CD4-positive, CD25-positive, alpha-beta regulatory T cell (primary cell): Measurements from ENCODE around the gene CCDC192. TPM values are rescaled to one million over a fixed set of nuclear protein-coding genes. Genes with fewer than 3 reads are reported as not detected.

Experiments used
- ATAC-seq, 2 donors: fragments of 150-1000 bp; cut with Tn5 transposase; one replicate each; pipeline ENCODE4 v1.10.0; 2021; ENCODE audit warnings: low read depth in 2 of 2, moderate number of reproducible peaks in 2 of 2, moderate library complexity in 1 of 2
- DNase-seq, 3 donors: peaks; one replicate each; pipeline versions ENCODE4 v3.0.0 to v3.0.0-alpha.2; 2012 to 2022; ENCODE audit warnings: mixed read lengths in 1 of 3
- H3K27ac ChIP-seq: one replicate; pipeline ENCODE4 v1.7.0; 2013; ENCODE audit warnings: mild to moderate bottlenecking, low read length; ENCODE audit not compliant: insufficient read depth, poor library complexity, severe bottlenecking
- H3K27me3 ChIP-seq: one replicate; pipeline ENCODE4 v1.7.0; 2013; ENCODE audit warnings: low read length; ENCODE audit not compliant: control insufficient read depth, insufficient read depth
- H3K36me3 ChIP-seq: one replicate; pipeline ENCODE4 v1.7.0; 2013; ENCODE audit warnings: mild to moderate bottlenecking, low read length, moderate library complexity; ENCODE audit not compliant: control insufficient read depth, insufficient read depth
- H3K4me1 ChIP-seq: 2 replicates; pipeline ENCODE4 v1.7.0; 2013; ENCODE audit warnings: mild to moderate bottlenecking, low read length; ENCODE audit not compliant: insufficient read depth, control insufficient read depth, poor library complexity, severe bottlenecking
- H3K4me3 ChIP-seq: one replicate; pipeline ENCODE4 v1.7.0; 2013; ENCODE audit warnings: low read depth, mild to moderate bottlenecking, low read length, moderate library complexity
- H3K9me3 ChIP-seq, 2 experiments: 1 replicate in 1 of 2; 2 replicates in 1 of 2; pipeline ENCODE4 v1.7.0; 2013; ENCODE audit warnings: low read length in 2 of 2, mild to moderate bottlenecking in 1 of 2, moderate library complexity in 1 of 2; ENCODE audit not compliant: control insufficient read depth in 2 of 2
- H3K27ac Mint-ChIP-seq, 3 donors: one replicate each; pipeline ENCODE4 v1.8.0; 2020 to 2022; ENCODE audit warnings: mild to moderate bottlenecking in 3 of 3, mixed read lengths in 3 of 3, moderate library complexity in 2 of 3
- H3K27me3 Mint-ChIP-seq: one replicate; pipeline ENCODE4 v1.8.0; 2022; ENCODE audit warnings: mild to moderate bottlenecking, mixed read lengths
- H3K36me3 Mint-ChIP-seq: one replicate; pipeline ENCODE4 v1.8.0; 2020; ENCODE audit warnings: mixed read lengths
- H3K4me1 Mint-ChIP-seq, 4 donors: one replicate each; pipeline ENCODE4 v1.8.0; 2020 to 2022; ENCODE audit warnings: mixed read lengths in 4 of 4, mild to moderate bottlenecking in 1 of 4
- H3K4me3 Mint-ChIP-seq, 4 donors: one replicate each; pipeline ENCODE4 v1.8.0; 2020 to 2022; ENCODE audit warnings: mild to moderate bottlenecking in 4 of 4, mixed read lengths in 4 of 4, moderate library complexity in 3 of 4
- H3K9me3 Mint-ChIP-seq, 7 donors: one replicate each; pipeline ENCODE4 v1.8.0; 2020 to 2022; ENCODE audit warnings: mixed read lengths in 7 of 7, mild to moderate bottlenecking in 3 of 7, moderate library complexity in 2 of 7
- polyA plus RNA-seq, 4 donors: library from polyadenylated mRNA; unstranded; fragments of 300-500 nt; fragmentation: Illumina TruSeq; gene quantifications; one replicate each; pipeline ENCODE4 v1.2.3, GENCODE V29; 2021
- total RNA-seq: library from RNA; stranded (reverse); gene quantifications from one replicate; pipeline ENCODE4 v1.2.3, GENCODE V29; 2022

Gene CCDC192
- total and polyA plus RNA-seq, 5 donors from 2014 or later: 0.37 TPM; not detected in 4

GRCh38 chr5:127911619-127912018 lies 208.4 kb downstream of the CCDC192 start:
- Mint-ChIP-seq H3K27ac (no peak overlapping the region), H3K4me1 (peaks cover 0 to 2% (median 0%) of the 10 kb centered on the region in 4 donors), H3K36me3 (peaks cover 3% of the 10 kb centered on the region), H3K9me3 (peaks cover 0 to 2% (median 0%) of the 10 kb centered on the region in 7 donors), H3K4me3 (no peak overlapping the region), H3K27me3 (peaks cover 6% of the 10 kb centered on the region)
- no peaks in the 10 kb centered on the region for H3K9me3 ChIP-seq
- H3K27ac ChIP-seq: no peak overlapping the region
- H3K36me3 ChIP-seq: no peaks in the 10 kb centered on the region
- no peaks in the 10 kb centered on the region for H3K4me1 ChIP-seq
- ATAC-seq (no peak), DNase-seq (no peak)
- peaks cover 4% of the 10 kb centered on the region for H3K27me3 ChIP-seq
- H3K4me3 ChIP-seq: no peak overlapping the region

GRCh38 chr5:127912411-127912810 lies 209.2 kb downstream of the CCDC192 start:
- Histone ChIP-seq H3K36me3 (no peaks in the 10 kb centered on the region), H3K4me1 (peaks cover 2% of the 10 kb centered on the region), H3K27ac (no peak overlapping the region), H3K27me3 (peaks cover 4% of the 10 kb centered on the region), H3K9me3 (no peaks in the 10 kb centered on the region), H3K4me3 (no peak overlapping the region)
- H3K4me3 Mint-ChIP-seq: no peak overlapping the region
- peaks cover 3% of the 10 kb centered on the region for H3K36me3 Mint-ChIP-seq
- peaks cover 6% of the 10 kb centered on the region for H3K27me3 Mint-ChIP-seq
- no peak for ATAC-seq
- no peak overlapping the region for H3K27ac Mint-ChIP-seq
- peaks cover 4 to 7% (median 5%) of the 10 kb centered on the region in 4 donors for H3K4me1 Mint-ChIP-seq
- no peak for DNase-seq
- peaks cover 0 to 4% (median 0%) of the 10 kb centered on the region in 7 donors for H3K9me3 Mint-ChIP-seq

GRCh38 chr5:127916885-127917573 lies 213.8 kb downstream of the CCDC192 start:
- H3K4me3 Mint-ChIP-seq: peak overlapping the region in 2 of 4 donors; percentile 0 to 16
- DNase-seq (peak in 1 of 3 donors; percentile 26), ATAC-seq (no peak)
- H3K9me3 Mint-ChIP-seq: peaks cover 0 to 4% (median 0%) of the 10 kb centered on the region in 7 donors
- H3K36me3 Mint-ChIP-seq: peaks cover 3% of the 10 kb centered on the region
- peak overlapping the region; percentile 13 for H3K4me3 ChIP-seq
- H3K27me3 ChIP-seq: no peaks in the 10 kb centered on the region
- peaks cover 5% of the 10 kb centered on the region for H3K4me1 ChIP-seq
- H3K27ac Mint-ChIP-seq: peak overlapping the region; percentile 48 to 87 (median 61)
- H3K4me1 Mint-ChIP-seq: peaks cover 5 to 8% (median 6%) of the 10 kb centered on the region in 4 donors
- no peaks in the 10 kb centered on the region for H3K27me3 Mint-ChIP-seq
- H3K36me3 ChIP-seq: no peaks in the 10 kb centered on the region
- no peak overlapping the region for H3K27ac ChIP-seq
- H3K9me3 ChIP-seq: no peaks in the 10 kb centered on the region

GRCh38 chr5:127919006-127919796 lies 216.0 kb downstream of the CCDC192 start:
- Mint-ChIP-seq H3K4me1 (peaks cover 5 to 8% (median 6%) of the 10 kb centered on the region in 4 donors), H3K27me3 (peaks cover 5% of the 10 kb centered on the region), H3K4me3 (no peak overlapping the region), H3K27ac (no peak overlapping the region), H3K36me3 (no peaks in the 10 kb centered on the region), H3K9me3 (peaks cover 0 to 4% (median 0%) of the 10 kb centered on the region in 7 donors)
- ATAC-seq: no peak
- Histone ChIP-seq H3K4me1 (peaks cover 5% of the 10 kb centered on the region), H3K27me3 (no peaks in the 10 kb centered on the region), H3K9me3 (no peaks in the 10 kb centered on the region), H3K36me3 (no peaks in the 10 kb centered on the region), H3K27ac (no peak overlapping the region), H3K4me3 (no peak overlapping the region)
- DNase-seq: no peak

GRCh38 chr5:127919818-127920217 lies 216.6 kb downstream of the CCDC192 start:
- no peaks in the 10 kb centered on the region for H3K36me3 ChIP-seq
- no peaks in the 10 kb centered on the region for H3K27me3 ChIP-seq
- Mint-ChIP-seq H3K4me1 (peaks cover 5 to 8% (median 6%) of the 10 kb centered on the region in 4 donors), H3K9me3 (peaks cover 0 to 4% (median 0%) of the 10 kb centered on the region in 7 donors), H3K4me3 (no peak overlapping the region), H3K27ac (no peak overlapping the region), H3K27me3 (peaks cover 5% of the 10 kb centered on the region), H3K36me3 (no peaks in the 10 kb centered on the region)
- H3K4me3 ChIP-seq: no peak overlapping the region
- H3K27ac ChIP-seq: no peak overlapping the region
- H3K9me3 ChIP-seq: no peaks in the 10 kb centered on the region
- no peak for DNase-seq
- H3K4me1 ChIP-seq: peaks cover 5% of the 10 kb centered on the region
- no peak for ATAC-seq

- Mint-ChIP-seq H3K27me3 (peaks cover 5% of the 10 kb centered on the region), H3K27ac (no peak overlapping the region), H3K4me1 (peaks cover 5 to 8% (median 6%) of the 10 kb centered on the region in 4 donors), H3K9me3 (peaks cover 0 to 4% (median 0%) of the 10 kb centered on the region in 7 donors), H3K4me3 (no peak overlapping the region), H3K36me3 (no peaks in the 10 kb centered on the region)
- Histone ChIP-seq H3K9me3 (no peaks in the 10 kb centered on the region), H3K27ac (no peak overlapping the region), H3K27me3 (no peaks in the 10 kb centered on the region), H3K36me3 (no peaks in the 10 kb centered on the region), H3K4me1 (peaks cover 5% of the 10 kb centered on the region), H3K4me3 (no peak overlapping the region)
- ATAC-seq: no peak
- DNase-seq: no peak
Measured at GRCh38 chr5:127920936-127921335, 217.7 kb downstream of the CCDC192 start.

- H3K4me1 ChIP-seq: peaks cover 2% of the 10 kb centered on the region
- H3K27me3 Mint-ChIP-seq: peaks cover 10% of the 10 kb centered on the region
- DNase-seq (no peak), ATAC-seq (no peak)
- no peaks in the 10 kb centered on the region for H3K36me3 ChIP-seq
- H3K9me3 ChIP-seq: no peaks in the 10 kb centered on the region
- H3K4me3 ChIP-seq: no peak overlapping the region
- peaks cover 0 to 3% (median 0%) of the 10 kb centered on the region in 7 donors for H3K9me3 Mint-ChIP-seq
- H3K4me3 Mint-ChIP-seq: no peak overlapping the region
- no peaks in the 10 kb centered on the region for H3K36me3 Mint-ChIP-seq
- H3K27ac ChIP-seq: no peak overlapping the region
- H3K27me3 ChIP-seq: no peaks in the 10 kb centered on the region
- H3K4me1 Mint-ChIP-seq: no peaks in the 10 kb centered on the region
- peak overlapping the region in 1 of 3 donors; percentile 58 for H3K27ac Mint-ChIP-seq
Measured at GRCh38 chr5:127922603-127923002, 219.4 kb downstream of the CCDC192 start.
